ENCODE measurements around the gene MXD4. TPM values are rescaled to one million over a fixed set of nuclear protein-coding genes. Genes with fewer than 3 reads are reported as not detected.

MXD4 gene
- polyA plus RNA-seq, 4 donors: 24.0 to 46.7 (median 32.7) TPM

- Histone ChIP-seq H3K4me1 (ENCODE audit: control insufficient read depth in 3 of 3, insufficient read depth in 2 of 3, low read depth in 1 of 3, low read length in 2 of 3) (no peaks in the 10 kb centered on the region), H3K9me3 (ENCODE audit: control insufficient read depth in 2 of 2, insufficient read depth in 1 of 2, low read depth in 1 of 2, low read length in 1 of 2) (no peaks in the 10 kb centered on the region), H3K27ac (ENCODE audit: low read depth in 1 of 3, low read length in 2 of 3) (peak overlapping the region in 1 of 3 donors; percentile 51), H3K27me3 (ENCODE audit: control insufficient read depth in 3 of 3, insufficient read depth in 3 of 3, low read length in 3 of 3) (no peaks in the 10 kb centered on the region), H3K36me3 (ENCODE audit: control insufficient read depth in 3 of 3, insufficient read depth in 2 of 3, low read depth in 1 of 3, low read length in 3 of 3) (peaks cover 0 to 3% (median 0%) of the 10 kb centered on the region in 3 donors), H3K4me3 (ENCODE audit: low read depth in 1 of 3, low read length in 3 of 3) (no peak overlapping the region)
- FAIRE-seq (no peak), DNase-seq (no peak)
- WGBS, 3 donors: 87% methylated on average over 7 to 9 of the region's 9 CpGs
Measured at GRCh38 chr4:2290488-2290887, 28.6 kb upstream of the MXD4 start.

- Histone ChIP-seq H3K36me3 (ENCODE audit: control insufficient read depth in 3 of 3, insufficient read depth in 2 of 3, low read depth in 1 of 3, low read length in 3 of 3) (peaks cover 0 to 3% (median 2%) of the 10 kb centered on the region in 3 donors), H3K27me3 (ENCODE audit: control insufficient read depth in 3 of 3, insufficient read depth in 3 of 3, low read length in 3 of 3) (no peaks in the 10 kb centered on the region), H3K4me3 (ENCODE audit: low read depth in 1 of 3, low read length in 3 of 3) (no peak overlapping the region), H3K4me1 (ENCODE audit: control insufficient read depth in 3 of 3, insufficient read depth in 2 of 3, low read depth in 1 of 3, low read length in 2 of 3) (no peaks in the 10 kb centered on the region), H3K9me3 (ENCODE audit: control insufficient read depth in 2 of 2, insufficient read depth in 1 of 2, low read depth in 1 of 2, low read length in 1 of 2) (no peaks in the 10 kb centered on the region), H3K27ac (ENCODE audit: low read depth in 1 of 3, low read length in 2 of 3) (no peak overlapping the region)
- DNase-seq: no peak
- WGBS, 3 donors: 90 to 94% (median 91%) methylated on average over 9 to 11 of the region's 11 CpGs
- FAIRE-seq: no peak
Measured at GRCh38 chr4:2289955-2290333, 28.0 kb upstream of the MXD4 start.

DNA sequence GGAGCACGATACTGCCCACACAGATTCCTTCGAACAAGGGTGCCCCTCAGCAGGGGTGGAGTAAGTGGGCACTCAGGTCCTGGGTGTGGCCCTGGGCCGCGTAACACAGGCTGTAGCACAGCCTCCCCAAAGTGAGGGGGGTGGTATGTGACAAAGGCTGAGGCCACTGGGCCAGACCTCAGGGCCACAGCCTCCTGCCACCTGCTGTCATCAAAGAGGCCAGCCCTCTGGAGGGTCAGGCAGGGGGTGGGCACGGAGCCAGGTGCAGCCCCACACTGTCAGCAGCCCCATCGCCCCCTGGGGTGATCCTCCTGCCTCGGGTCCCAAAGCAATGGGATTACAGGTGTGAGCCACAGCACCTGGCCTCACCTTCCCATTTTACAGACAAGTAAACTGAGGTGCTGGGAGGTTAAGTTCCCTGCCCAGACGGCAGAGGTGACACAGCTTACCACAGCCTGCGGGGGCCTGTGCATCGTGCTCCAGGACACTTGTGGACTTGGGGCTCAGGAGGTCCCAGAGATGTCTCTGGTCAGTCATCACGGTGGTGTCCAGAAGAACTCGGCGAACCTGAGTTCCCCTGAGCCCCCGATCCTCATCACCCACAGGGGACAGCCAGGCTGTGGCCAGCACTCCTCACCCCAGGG lies 27.5 kb upstream of the MXD4 start:
- Histone ChIP-seq H3K9me3 (ENCODE audit: control insufficient read depth in 2 of 2, insufficient read depth in 1 of 2, low read depth in 1 of 2, low read length in 1 of 2) (no peaks in the 10 kb centered on the region), H3K27ac (ENCODE audit: low read depth in 1 of 3, low read length in 2 of 3) (no peak overlapping the region), H3K36me3 (ENCODE audit: control insufficient read depth in 3 of 3, insufficient read depth in 2 of 3, low read depth in 1 of 3, low read length in 3 of 3) (peaks cover 0 to 4% (median 3%) of the 10 kb centered on the region in 3 donors), H3K4me1 (ENCODE audit: control insufficient read depth in 3 of 3, insufficient read depth in 2 of 3, low read depth in 1 of 3, low read length in 2 of 3) (no peaks in the 10 kb centered on the region), H3K27me3 (ENCODE audit: control insufficient read depth in 3 of 3, insufficient read depth in 3 of 3, low read length in 3 of 3) (no peaks in the 10 kb centered on the region), H3K4me3 (ENCODE audit: low read depth in 1 of 3, low read length in 3 of 3) (no peak overlapping the region)
- WGBS, 3 donors: 93 to 95% (median 94%) methylated on average over 14 of the region's 14 CpGs
- no peak for FAIRE-seq
- no peak for DNase-seq

GRCh38 chr4:2288051-2288541 lies 26.2 kb upstream of the MXD4 start:
- WGBS, 3 donors: 85 to 92% (median 90%) methylated on average over 10 of the region's 10 CpGs
- H3K9me3 ChIP-seq (ENCODE audit: control insufficient read depth in 2 of 2, insufficient read depth in 1 of 2, low read depth in 1 of 2, low read length in 1 of 2): no peaks in the 10 kb centered on the region
- H3K27me3 ChIP-seq (ENCODE audit: control insufficient read depth in 3 of 3, insufficient read depth in 3 of 3, low read length in 3 of 3): no peaks in the 10 kb centered on the region
- H3K27ac ChIP-seq (ENCODE audit: low read depth in 1 of 3, low read length in 2 of 3): no peak overlapping the region
- H3K36me3 ChIP-seq (ENCODE audit: control insufficient read depth in 3 of 3, insufficient read depth in 2 of 3, low read depth in 1 of 3, low read length in 3 of 3): peaks cover 0 to 5% (median 3%) of the 10 kb centered on the region in 3 donors
- FAIRE-seq (no peak), DNase-seq (no peak)
- H3K4me3 ChIP-seq (ENCODE audit: low read depth in 1 of 3, low read length in 3 of 3): no peak overlapping the region
- no peaks in the 10 kb centered on the region for H3K4me1 ChIP-seq (ENCODE audit: control insufficient read depth in 3 of 3, insufficient read depth in 2 of 3, low read depth in 1 of 3, low read length in 2 of 3)

DNA sequence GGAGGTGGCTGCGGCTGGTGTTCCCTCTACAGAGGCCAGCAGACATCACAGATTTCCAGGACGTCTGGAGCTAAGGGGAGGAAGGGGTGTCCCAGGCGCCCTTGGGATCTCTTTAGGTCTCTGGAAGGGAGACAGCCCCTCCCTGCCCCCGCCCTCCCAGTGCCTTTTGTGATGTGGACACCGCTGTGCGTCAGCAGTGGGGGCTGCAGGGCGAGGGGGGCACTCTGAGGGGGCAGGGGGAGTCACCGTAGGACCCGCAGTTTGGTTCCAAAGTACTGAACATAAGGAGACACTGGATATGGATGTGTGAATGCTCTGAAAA lies 25.6 kb upstream of the MXD4 start:
- no peak for DNase-seq

GRCh38 chr4:2286904-2287593 lies 25.1 kb upstream of the MXD4 start:
- 76 to 82% (median 80%) methylated on average over 19 of the region's 19 CpGs for WGBS, 3 donors
- no peak for DNase-seq
- Histone ChIP-seq H3K36me3 (ENCODE audit: control insufficient read depth in 3 of 3, insufficient read depth in 2 of 3, low read depth in 1 of 3, low read length in 3 of 3) (peaks cover 0 to 5% (median 3%) of the 10 kb centered on the region in 3 donors), H3K9me3 (ENCODE audit: control insufficient read depth in 2 of 2, insufficient read depth in 1 of 2, low read depth in 1 of 2, low read length in 1 of 2) (no peaks in the 10 kb centered on the region), H3K4me1 (ENCODE audit: control insufficient read depth in 3 of 3, insufficient read depth in 2 of 3, low read depth in 1 of 3, low read length in 2 of 3) (peaks cover 0 to 1% (median 0%) of the 10 kb centered on the region in 3 donors), H3K27me3 (ENCODE audit: control insufficient read depth in 3 of 3, insufficient read depth in 3 of 3, low read length in 3 of 3) (no peaks in the 10 kb centered on the region), H3K4me3 (ENCODE audit: low read depth in 1 of 3, low read length in 3 of 3) (no peak overlapping the region), H3K27ac (ENCODE audit: low read depth in 1 of 3, low read length in 2 of 3) (no peak overlapping the region)
- FAIRE-seq: no peak

More for the DNA sequence above, 25.6 kb upstream of the MXD4 start:
- no peak overlapping the region for H3K4me3 ChIP-seq (ENCODE audit: low read depth in 1 of 3, low read length in 3 of 3)
- H3K36me3 ChIP-seq (ENCODE audit: control insufficient read depth in 3 of 3, insufficient read depth in 2 of 3, low read depth in 1 of 3, low read length in 3 of 3): peaks cover 0 to 5% (median 3%) of the 10 kb centered on the region in 3 donors
- no peaks in the 10 kb centered on the region for H3K9me3 ChIP-seq (ENCODE audit: control insufficient read depth in 2 of 2, insufficient read depth in 1 of 2, low read depth in 1 of 2, low read length in 1 of 2)
- 87 to 94% (median 90%) methylated on average over 9 of the region's 9 CpGs for WGBS, 3 donors
- no peaks in the 10 kb centered on the region for H3K27me3 ChIP-seq (ENCODE audit: control insufficient read depth in 3 of 3, insufficient read depth in 3 of 3, low read length in 3 of 3)
- no peaks in the 10 kb centered on the region for H3K4me1 ChIP-seq (ENCODE audit: control insufficient read depth in 3 of 3, insufficient read depth in 2 of 3, low read depth in 1 of 3, low read length in 2 of 3)
- no peak for FAIRE-seq
- no peak overlapping the region for H3K27ac ChIP-seq (ENCODE audit: low read depth in 1 of 3, low read length in 2 of 3)

DNA sequence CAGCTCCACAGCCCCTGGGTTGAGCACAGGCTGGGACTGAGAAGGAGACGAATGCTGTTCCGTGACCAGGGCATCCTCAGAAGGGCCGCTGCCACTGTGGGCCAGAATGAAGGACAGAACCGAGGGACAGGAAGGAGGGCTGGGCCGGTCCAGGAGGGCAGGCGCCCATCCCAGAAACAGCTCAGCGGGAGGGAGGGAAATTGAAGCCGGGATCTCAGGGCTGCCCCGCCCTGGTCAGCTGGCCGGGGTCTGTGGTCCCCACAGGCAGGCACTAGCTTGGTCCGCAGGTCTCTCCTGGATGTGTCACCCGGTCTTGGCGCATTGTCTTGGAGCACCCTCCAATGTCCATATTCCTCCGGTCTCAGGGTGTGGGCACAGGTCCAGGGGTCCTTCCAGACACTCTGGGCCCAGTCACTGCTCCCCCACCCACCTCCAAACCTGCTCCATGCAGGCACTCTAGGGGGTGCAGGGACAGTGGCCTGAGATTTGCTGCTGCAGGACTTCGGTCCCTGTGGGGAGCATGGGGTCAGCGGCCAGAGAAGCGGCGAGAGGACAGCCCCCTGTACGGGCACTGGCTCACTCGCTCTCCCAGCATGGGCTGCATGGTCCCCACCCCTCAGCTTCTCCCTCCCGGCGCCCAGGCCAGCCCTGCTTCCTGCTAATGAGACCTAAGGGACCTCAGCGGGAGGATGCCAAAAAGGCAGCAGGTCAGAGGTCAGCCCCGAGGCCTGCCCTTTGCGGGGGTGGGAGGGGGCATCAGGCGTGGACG lies 23.9 kb upstream of the MXD4 start:
- peaks cover 0 to 1% (median 0%) of the 10 kb centered on the region in 3 donors for H3K4me1 ChIP-seq (ENCODE audit: control insufficient read depth in 3 of 3, insufficient read depth in 2 of 3, low read depth in 1 of 3, low read length in 2 of 3)
- no peak overlapping the region for H3K4me3 ChIP-seq (ENCODE audit: low read depth in 1 of 3, low read length in 3 of 3)
- no peak for DNase-seq
- no peak for FAIRE-seq
- H3K36me3 ChIP-seq (ENCODE audit: control insufficient read depth in 3 of 3, insufficient read depth in 2 of 3, low read depth in 1 of 3, low read length in 3 of 3): peaks cover 0 to 5% (median 3%) of the 10 kb centered on the region in 3 donors
- H3K27ac ChIP-seq (ENCODE audit: low read depth in 1 of 3, low read length in 2 of 3): no peak overlapping the region
- no peaks in the 10 kb centered on the region for H3K9me3 ChIP-seq (ENCODE audit: control insufficient read depth in 2 of 2, insufficient read depth in 1 of 2, low read depth in 1 of 2, low read length in 1 of 2)
- WGBS, 3 donors: 84 to 85% (median 85%) methylated on average over 26 to 27 of the region's 27 CpGs
- H3K27me3 ChIP-seq (ENCODE audit: control insufficient read depth in 3 of 3, insufficient read depth in 3 of 3, low read length in 3 of 3): no peaks in the 10 kb centered on the region

- no peak overlapping the region for H3K4me3 ChIP-seq (ENCODE audit: low read depth in 1 of 3, low read length in 3 of 3)
- 81 to 93% (median 86%) methylated on average over 15 of the region's 15 CpGs for WGBS, 3 donors
- H3K27me3 ChIP-seq (ENCODE audit: control insufficient read depth in 3 of 3, insufficient read depth in 3 of 3, low read length in 3 of 3): no peaks in the 10 kb centered on the region
- no peak for DNase-seq
- H3K4me1 ChIP-seq (ENCODE audit: control insufficient read depth in 3 of 3, insufficient read depth in 2 of 3, low read depth in 1 of 3, low read length in 2 of 3): peaks cover 0 to 1% (median 0%) of the 10 kb centered on the region in 3 donors
- peaks cover 0 to 5% (median 3%) of the 10 kb centered on the region in 3 donors for H3K36me3 ChIP-seq (ENCODE audit: control insufficient read depth in 3 of 3, insufficient read depth in 2 of 3, low read depth in 1 of 3, low read length in 3 of 3)
- FAIRE-seq: no peak
- H3K9me3 ChIP-seq (ENCODE audit: control insufficient read depth in 2 of 2, insufficient read depth in 1 of 2, low read depth in 1 of 2, low read length in 1 of 2): no peaks in the 10 kb centered on the region
- H3K27ac ChIP-seq (ENCODE audit: low read depth in 1 of 3, low read length in 2 of 3): no peak overlapping the region
Measured at GRCh38 chr4:2284934-2285612, 23.2 kb upstream of the MXD4 start.
